ENCODE results near the gene CPZ. TPM values are rescaled to one million over a fixed set of nuclear protein-coding genes. Genes with fewer than 3 reads are reported as not detected.

The CPZ gene
- total and polyA plus RNA-seq, 2 donors (not counting 1 experiment from before 2014, with no cell fraction given), result not detected

GRCh38 chr4:8643986-8644385, 51.4 kb downstream of the CPZ start:
- no peak for DNase-seq
- no peaks in the 10 kb centered on the region for H3K9me3 Mint-ChIP-seq (ENCODE audit: insufficient read depth)
- Histone ChIP-seq H3K4me2 (replicated peaks; ENCODE audit: low read depth, low read length, poor library complexity, severe bottlenecking) (no peak overlapping the region), H3K4me3 (ENCODE audit: control extremely low read depth in 1 of 5, extremely low read depth in 1 of 5, insufficient read depth in 1 of 5, low read depth in 2 of 5, low read length in 4 of 5) (no peak overlapping the region), H3K36me3 (replicated peaks in 1 of 2; ENCODE audit: control extremely low read depth in 1 of 2, control insufficient read depth in 1 of 2, extremely low read depth in 1 of 2, insufficient read depth in 2 of 2, low read length in 1 of 2) (no peaks in the 10 kb centered on the region), H3K79me2 (ENCODE audit: control insufficient read depth, insufficient read depth, low read length) (no peaks in the 10 kb centered on the region), H2AFZ (ENCODE audit: insufficient read depth, low read depth, low read length, poor library complexity, severe bottlenecking) (no peak overlapping the region), H3K9ac (ENCODE audit: low read length) (no peak overlapping the region), H4K20me1 (ENCODE audit: control insufficient read depth, insufficient read depth, low read length, poor library complexity, severe bottlenecking) (no peaks in the 10 kb centered on the region), H3K4me1 (ENCODE audit: control insufficient read depth in 2 of 2, insufficient read depth in 2 of 2, low read length in 2 of 2) (no peaks in the 10 kb centered on the region), H3K27me3 (replicated peaks in 1 of 4; ENCODE audit: control extremely low read depth in 1 of 4, control insufficient read depth in 3 of 4, insufficient read depth in 4 of 4, low read length in 3 of 4) (no peaks in the 10 kb centered on the region), H3K27ac (ENCODE audit: low read length in 2 of 2) (no peak overlapping the region), H3K9me3 (ENCODE audit: control extremely low read depth in 1 of 3, control insufficient read depth in 2 of 3, insufficient read depth in 1 of 3, low read length in 2 of 3) (peaks cover 0 to 6% (median 0%) of the 10 kb centered on the region in 3 donors)
- no peak for ATAC-seq (ENCODE audit: low read depth)
- H3K4me3 Mint-ChIP-seq, result no peak overlapping the region
- H3K27me3 Mint-ChIP-seq, result no peaks in the 10 kb centered on the region
- H3K4me1 Mint-ChIP-seq, result no peaks in the 10 kb centered on the region
- no peak overlapping the region for H3K27ac Mint-ChIP-seq
- intact Hi-C loops (cut with micrococcal nuclease), result no loop called here
- TF ChIP-seq EZH2 (IDR thresholded peaks at IDR 0.05; ENCODE audit: borderline replicate concordance, insufficient read depth, low read depth, low read length, poor library complexity, severe bottlenecking) (no peak), CTCF (IDR thresholded peaks at IDR 0.05) (no peak)
- WGBS (ENCODE audit: insufficient coverage), result 87% methylated on average over 22 of the region's 22 CpGs
- ChIA-PET POLR2A (no interaction called here), CTCF (no interaction called here)

DNA sequence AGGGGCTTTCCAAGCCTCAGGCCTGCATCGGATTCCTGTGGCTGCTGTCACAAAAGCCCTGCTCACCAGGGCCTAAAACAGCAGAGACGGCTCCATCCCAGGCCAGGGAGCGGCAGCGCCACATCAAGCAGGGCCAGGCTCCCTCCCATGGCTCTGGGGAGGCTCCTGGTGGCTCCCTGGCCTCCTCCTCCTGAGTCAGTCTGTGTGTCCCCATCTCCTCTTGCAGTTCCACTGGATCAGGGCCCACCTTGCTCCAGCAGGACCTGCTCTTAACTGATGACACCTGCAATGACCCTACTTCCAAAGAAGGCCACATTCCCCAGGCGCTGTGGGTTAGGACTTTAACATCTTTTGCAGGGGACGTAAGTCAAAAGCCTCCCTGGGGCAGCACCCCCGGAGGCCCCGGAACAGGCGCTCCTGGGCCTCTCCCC, 51.9 kb downstream of the CPZ start:
- no peaks in the 10 kb centered on the region for H4K20me1 ChIP-seq (ENCODE audit: control insufficient read depth, insufficient read depth, low read length, poor library complexity, severe bottlenecking)
- ChIA-PET CTCF (no interaction called here), POLR2A (no interaction called here)
- no peaks in the 10 kb centered on the region for H3K4me1 Mint-ChIP-seq
- TF ChIP-seq EZH2 (IDR thresholded peaks at IDR 0.05; ENCODE audit: borderline replicate concordance, insufficient read depth, low read depth, low read length, poor library complexity, severe bottlenecking), result no peak
- H3K79me2 ChIP-seq (ENCODE audit: control insufficient read depth, insufficient read depth, low read length), result no peaks in the 10 kb centered on the region
- H3K4me3 ChIP-seq (ENCODE audit: control extremely low read depth in 1 of 5, extremely low read depth in 1 of 5, insufficient read depth in 1 of 5, low read depth in 2 of 5, low read length in 4 of 5), result no peak overlapping the region
- H3K9me3 ChIP-seq (ENCODE audit: control extremely low read depth in 1 of 3, control insufficient read depth in 2 of 3, insufficient read depth in 1 of 3, low read length in 2 of 3), result peaks cover 0 to 3% (median 0%) of the 10 kb centered on the region in 3 donors
- WGBS (ENCODE audit: insufficient coverage), result 93% methylated on average over 9 of the region's 9 CpGs
- H3K27ac Mint-ChIP-seq, result no peak overlapping the region
- no peaks in the 10 kb centered on the region for H3K4me1 ChIP-seq (ENCODE audit: control insufficient read depth in 2 of 2, insufficient read depth in 2 of 2, low read length in 2 of 2)
- no peak overlapping the region for H2AFZ ChIP-seq (ENCODE audit: insufficient read depth, low read depth, low read length, poor library complexity, severe bottlenecking)
- no peaks in the 10 kb centered on the region for H3K27me3 Mint-ChIP-seq
- H3K4me3 Mint-ChIP-seq, result no peak overlapping the region
- H3K27me3 ChIP-seq (replicated peaks in 1 of 4; ENCODE audit: control extremely low read depth in 1 of 4, control insufficient read depth in 3 of 4, insufficient read depth in 4 of 4, low read length in 3 of 4), result no peaks in the 10 kb centered on the region
- ATAC-seq (ENCODE audit: low read depth) (no peak), DNase-seq (no peak)
- no peaks in the 10 kb centered on the region for H3K9me3 Mint-ChIP-seq (ENCODE audit: insufficient read depth)
- H3K4me2 ChIP-seq (replicated peaks; ENCODE audit: low read depth, low read length, poor library complexity, severe bottlenecking), result no peak overlapping the region
- intact Hi-C loops (cut with micrococcal nuclease), result no loop called here
- no peaks in the 10 kb centered on the region for H3K36me3 ChIP-seq (replicated peaks in 1 of 2; ENCODE audit: control extremely low read depth in 1 of 2, control insufficient read depth in 1 of 2, extremely low read depth in 1 of 2, insufficient read depth in 2 of 2, low read length in 1 of 2)
- no peak overlapping the region for H3K9ac ChIP-seq (ENCODE audit: low read length)
- H3K27ac ChIP-seq (ENCODE audit: low read length in 2 of 2), result no peak overlapping the region
